ENCODE results near the gene HTT-AS. TPM values are rescaled to one million over a fixed set of nuclear protein-coding genes. Genes with fewer than 3 reads are reported as not detected.

The HTT-AS gene
- total and polyA plus RNA-seq, 8 donors: not detected

GRCh38 chr4:3039706-3040366, 34.5 kb downstream of the HTT-AS start:
- no peak overlapping the region for H3K27ac ChIP-seq
- H3K27me3 ChIP-seq: peaks cover 0 to 27% (median 0%) of the 10 kb centered on the region in 3 donors
- no peak for DNase-seq
- no peaks in the 10 kb centered on the region for H3K36me3 ChIP-seq
- no peak overlapping the region for H3K4me3 ChIP-seq
- H3K4me1 ChIP-seq: peaks cover 25 to 46% (median 37%) of the 10 kb centered on the region in 4 donors
- H3K9me3 ChIP-seq: no peaks in the 10 kb centered on the region
- TF ChIP-seq POLR2AphosphoS5 (IDR thresholded peaks at IDR 0.05): no peak
- TF ChIP-seq CTCF (IDR thresholded peaks at IDR 0.05): no peak
- no peak for TF ChIP-seq EP300 (IDR thresholded peaks at IDR 0.05)
- TF ChIP-seq POLR2A (IDR thresholded peaks at IDR 0.05): no peak
- WGBS, 5 donors: 86 to 91% (median 86%) methylated on average over 8 of the region's 8 CpGs
- intact Hi-C loops (cut with DNase I; ENCODE audit: low total_unique reads): loop anchor here (10.0 kb wide), 1 partner anchor 275 kb away; no protein-coding TSS in a partner anchor

- H3K4me3 ChIP-seq: peak overlapping the region; percentile 3 to 25 (median 17)
- TF ChIP-seq CTCF (IDR thresholded peaks at IDR 0.05): no peak
- no peak for TF ChIP-seq EP300 (IDR thresholded peaks at IDR 0.05)
- TF ChIP-seq POLR2AphosphoS5 (IDR thresholded peaks at IDR 0.05): no peak
- TF ChIP-seq POLR2A (IDR thresholded peaks at IDR 0.05): no peak
- WGBS, 5 donors: 14 to 50% (median 34%) methylated on average over 6 of the region's 6 CpGs
- no peaks in the 10 kb centered on the region for H3K9me3 ChIP-seq
- intact Hi-C loops (cut with DNase I; ENCODE audit: low total_unique reads): loop anchor here (10.0 kb wide), 1 partner anchor 273 kb away; no protein-coding TSS in a partner anchor
- peak overlapping the region in 1 of 5 donors; percentile 20 for H3K27ac ChIP-seq
- peaks cover 0 to 27% (median 0%) of the 10 kb centered on the region in 3 donors for H3K27me3 ChIP-seq
- peak in 1 of 2 donors; percentile 60 for DNase-seq
- H3K36me3 ChIP-seq: no peaks in the 10 kb centered on the region
- peaks cover 25 to 44% (median 34%) of the 10 kb centered on the region in 4 donors for H3K4me1 ChIP-seq
These were observed 36.3 kb downstream of the HTT-AS start for GRCh38 chr4:3037957-3038461.

GRCh38 chr4:3036131-3036952, 38.0 kb downstream of the HTT-AS start:
- no peaks in the 10 kb centered on the region for H3K9me3 ChIP-seq
- peaks cover 12 to 31% (median 19%) of the 10 kb centered on the region in 4 donors for H3K4me1 ChIP-seq
- no peaks in the 10 kb centered on the region for H3K36me3 ChIP-seq
- peaks cover 0 to 10% (median 0%) of the 10 kb centered on the region in 3 donors for H3K27me3 ChIP-seq
- TF ChIP-seq POLR2AphosphoS5 (IDR thresholded peaks at IDR 0.05) (no peak), POLR2A (IDR thresholded peaks at IDR 0.05) (no peak), EP300 (IDR thresholded peaks at IDR 0.05) (no peak), CTCF (IDR thresholded peaks at IDR 0.05) (no peak)
- DNase-seq: no peak
- WGBS, 5 donors: 86 to 93% (median 91%) methylated on average over 17 to 21 of the region's 21 CpGs
- H3K4me3 ChIP-seq: no peak overlapping the region
- no peak overlapping the region for H3K27ac ChIP-seq
- intact Hi-C loops (cut with DNase I; ENCODE audit: low total_unique reads): loop anchor here (10.0 kb wide), 1 partner anchor 272 kb away; no protein-coding TSS in a partner anchor

GRCh38 chr4:3035674-3036073, 38.7 kb downstream of the HTT-AS start:
- Histone ChIP-seq H3K4me1 (peaks cover 12 to 31% (median 20%) of the 10 kb centered on the region in 4 donors), H3K9me3 (no peaks in the 10 kb centered on the region), H3K4me3 (no peak overlapping the region), H3K27ac (no peak overlapping the region), H3K27me3 (peaks cover 0 to 3% (median 0%) of the 10 kb centered on the region in 3 donors), H3K36me3 (no peaks in the 10 kb centered on the region)
- TF ChIP-seq POLR2AphosphoS5 (IDR thresholded peaks at IDR 0.05) (no peak), EP300 (IDR thresholded peaks at IDR 0.05) (no peak), CTCF (IDR thresholded peaks at IDR 0.05) (no peak)
- intact Hi-C loops (cut with DNase I; ENCODE audit: low total_unique reads): loop anchor here (10.0 kb wide), 1 partner anchor 271 kb away; no protein-coding TSS in a partner anchor
- DNase-seq: no peak
- 87 to 92% (median 89%) methylated on average over 6 of the region's 6 CpGs for WGBS, 5 donors

Data from stomach (tissue), 9 donors.